IPS DF 4.7 (cell line): ENCODE data around the gene FBXO38.
"Not testable (repeated sequence)": the region's sequence is repeated elsewhere in the genome, so short reads cannot be mapped to it uniquely, and the experiment has no call there.

Source experiments
- DNase-seq: peaks from one replicate; pipeline ENCODE4 v3.0.0-alpha.2; 2013; ENCODE audit warnings: low spot score; ENCODE audit errors: extremely low read depth

Gene FBXO38

GRCh38 chr5:148427370-148428042, 43.7 kb downstream of the FBXO38 start:
- DNase-seq = no peak

- DNase-seq = no peak
Observed at GRCh38 chr5:148428848-148429247, 45.1 kb downstream of the FBXO38 start.

GRCh38 chr5:148433826-148434225, 50.1 kb downstream of the FBXO38 start:
- DNase-seq = no peak

- no peak for DNase-seq
Observed at GRCh38 chr5:148436029-148436428, 52.3 kb downstream of the FBXO38 start.

- DNase-seq = no peak
Observed at GRCh38 chr5:148437249-148437648, 53.5 kb downstream of the FBXO38 start.

GRCh38 chr5:148438933-148439332, 55.2 kb downstream of the FBXO38 start:
- no peak for DNase-seq

- DNase-seq = no peak
Observed at GRCh38 chr5:148443241-148443640, 59.5 kb downstream of the FBXO38 start.

GRCh38 chr5:148443998-148444397, 60.2 kb downstream of the FBXO38 start:
- DNase-seq = peak; percentile 38

GRCh38 chr5:148445578-148445977, 61.8 kb downstream of the FBXO38 start:
- no peak for DNase-seq

- no peak for DNase-seq
Observed at GRCh38 chr5:148446611-148447010, 62.9 kb downstream of the FBXO38 start.

- no peak for DNase-seq
Observed at GRCh38 chr5:148452499-148453193, 68.9 kb downstream of the FBXO38 start.

- no peak for DNase-seq
Observed at GRCh38 chr5:148454576-148454975, 70.8 kb downstream of the FBXO38 start.

GRCh38 chr5:148455185-148455584, 71.4 kb downstream of the FBXO38 start:
- DNase-seq = no peak

GRCh38 chr5:148457183-148457620, 73.4 kb downstream of the FBXO38 start:
- no peak for DNase-seq

- no peak for DNase-seq
Observed at GRCh38 chr5:148458036-148458888, 74.5 kb downstream of the FBXO38 start.

- DNase-seq = no peak
Observed at GRCh38 chr5:148459669-148460068, 75.9 kb downstream of the FBXO38 start.

GRCh38 chr5:148465381-148466235, 81.8 kb downstream of the FBXO38 start:
- no peak for DNase-seq

- DNase-seq = no peak
Observed at GRCh38 chr5:148466236-148466580, 82.5 kb downstream of the FBXO38 start.

GRCh38 chr5:148467958-148468357, 84.2 kb downstream of the FBXO38 start:
- no peak for DNase-seq

GRCh38 chr5:148468746-148469145, 85.0 kb downstream of the FBXO38 start:
- not testable (repeated sequence) for DNase-seq

- DNase-seq = no peak
Observed at GRCh38 chr5:148469501-148469935, 85.8 kb downstream of the FBXO38 start.
